ENCODE results near the gene PLIN4. TPM values are rescaled to one million over a fixed set of nuclear protein-coding genes. Genes with fewer than 3 reads are reported as not detected.

The PLIN4 gene
- total and polyA plus RNA-seq, 9 of the 15 experiments (the other 6 are each of a cell fraction or from before 2014, with no cell fraction given): 0.04 to 0.16 (median 0.07) TPM; not detected in 3

DNA sequence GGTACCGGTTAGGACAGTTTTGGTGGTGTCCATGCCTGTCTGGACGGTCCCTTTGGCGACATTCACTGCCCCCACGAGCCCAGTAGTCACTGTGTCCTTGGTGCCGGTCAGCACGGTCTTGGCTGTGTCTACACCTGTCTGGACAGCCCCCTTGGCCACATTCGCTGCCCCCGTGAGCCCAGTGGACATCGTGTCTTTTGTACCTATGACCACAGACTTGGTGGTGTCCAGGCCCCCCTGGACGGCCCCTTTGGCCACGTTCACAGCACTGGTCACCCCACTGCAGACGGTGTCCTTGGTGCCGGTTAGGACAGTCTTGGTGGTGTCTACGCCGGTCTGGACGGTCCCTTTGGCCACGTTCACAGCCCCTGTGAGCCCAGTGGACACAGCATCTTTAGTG is 6.2 kb downstream of the PLIN4 start:
- Histone ChIP-seq H2AFZ (ENCODE audit: low read depth, low read length) (no peak overlapping the region), H3K27ac (ENCODE audit: extremely low read depth, low read depth, low read length) (no peak overlapping the region), H3K9me1 (ENCODE audit: control insufficient read depth, insufficient read depth, low read length) (no peaks in the 10 kb centered on the region), H3K9ac (ENCODE audit: insufficient read depth in 1 of 2, low read depth in 2 of 2, low read length in 2 of 2) (peak overlapping the region in 1 of 2 experiments; percentile 64; a peak in 2 of 4 replicates), H3K36me3 (ENCODE audit: control insufficient read depth, insufficient read depth, low read length) (no peaks in the 10 kb centered on the region), H3K79me2 (ENCODE audit: control insufficient read depth, insufficient read depth, low read length) (no peaks in the 10 kb centered on the region), H3K4me1 (replicated peaks in 1 of 2; ENCODE audit: control insufficient read depth in 2 of 2, insufficient read depth in 2 of 2, low read length in 2 of 2) (peaks cover 0 to 34% of the 10 kb centered on the region in 2 experiments; a peak in 2 of 5 replicates), H3K9me3 (replicated peaks; ENCODE audit: control insufficient read depth, insufficient read depth, low read depth, low read length) (no peaks in the 10 kb centered on the region), H4K20me1 (replicated peaks; ENCODE audit: control insufficient read depth, insufficient read depth, low read length) (no peaks in the 10 kb centered on the region), H3K4me3 (no peak overlapping the region), H3K27me3 (ENCODE audit: control insufficient read depth in 2 of 2, insufficient read depth in 2 of 2, low read length in 2 of 2) (peaks cover 24 to 47% of the 10 kb centered on the region in 2 experiments; a peak in 4 of 5 replicates), H3K4me2 (ENCODE audit: insufficient read depth, low read length) (no peak overlapping the region)
- no TSS peak for BruUV-seq (replicated peaks)
- ATAC-seq (no peak), FAIRE-seq (peak; percentile 60), DNase-seq (ENCODE audit: extremely low read depth in 1 of 4, low spot score in 3 of 4) (no peak)
- ChIA-PET POLR2A (no interaction called here), CTCF (ENCODE audit: low intra/inter-chr PET ratio) (no interaction called here)
- in situ Hi-C loops (cut with MboI): no loop called here
- WGBS (ENCODE audit: insufficient coverage, low coverage, missing lambda C conversion rate): 7% methylated on average over 16 of the region's 17 CpGs
- intact Hi-C loops (cut with micrococcal nuclease): no loop called here
- TF ChIP-seq CTBP1 (IDR thresholded peaks at IDR 0.05; ENCODE audit: borderline replicate concordance): no peak
- TF ChIP-seq KLF6 (CRISPR knock-in tag; IDR thresholded peaks at IDR 0.05; ENCODE audit: borderline replicate concordance): no peak
- TF ChIP-seq ZNF253 (CRISPR knock-in tag; conservative IDR thresholded peaks at IDR 0.05): no peak
- TF ChIP-seq, protein P1, sequence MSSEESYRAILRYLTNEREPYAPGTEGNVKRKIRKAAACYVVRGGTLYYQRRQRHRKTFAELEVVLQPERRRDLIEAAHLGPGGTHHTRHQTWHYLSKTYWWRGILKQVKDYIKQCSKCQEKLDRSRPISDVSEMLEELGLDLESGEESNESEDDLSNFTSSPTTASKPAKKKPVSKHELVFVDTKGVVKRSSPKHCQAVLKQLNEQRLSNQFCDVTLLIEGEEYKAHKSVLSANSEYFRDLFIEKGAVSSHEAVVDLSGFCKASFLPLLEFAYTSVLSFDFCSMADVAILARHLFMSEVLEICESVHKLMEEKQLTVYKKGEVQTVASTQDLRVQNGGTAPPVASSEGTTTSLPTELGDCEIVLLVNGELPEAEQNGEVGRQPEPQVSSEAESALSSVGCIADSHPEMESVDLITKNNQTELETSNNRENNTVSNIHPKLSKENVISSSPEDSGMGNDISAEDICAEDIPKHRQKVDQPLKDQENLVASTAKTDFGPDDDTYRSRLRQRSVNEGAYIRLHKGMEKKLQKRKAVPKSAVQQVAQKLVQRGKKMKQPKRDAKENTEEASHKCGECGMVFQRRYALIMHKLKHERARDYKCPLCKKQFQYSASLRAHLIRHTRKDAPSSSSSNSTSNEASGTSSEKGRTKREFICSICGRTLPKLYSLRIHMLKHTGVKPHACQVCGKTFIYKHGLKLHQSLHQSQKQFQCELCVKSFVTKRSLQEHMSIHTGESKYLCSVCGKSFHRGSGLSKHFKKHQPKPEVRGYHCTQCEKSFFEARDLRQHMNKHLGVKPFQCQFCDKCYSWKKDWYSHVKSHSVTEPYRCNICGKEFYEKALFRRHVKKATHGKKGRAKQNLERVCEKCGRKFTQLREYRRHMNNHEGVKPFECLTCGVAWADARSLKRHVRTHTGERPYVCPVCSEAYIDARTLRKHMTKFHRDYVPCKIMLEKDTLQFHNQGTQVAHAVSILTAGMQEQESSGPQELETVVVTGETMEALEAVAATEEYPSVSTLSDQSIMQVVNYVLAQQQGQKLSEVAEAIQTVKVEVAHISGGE (CRISPR knock-in tag; IDR thresholded peaks at IDR 0.05): no peak
- no peak for TF ChIP-seq NCOA4 (IDR thresholded peaks at IDR 0.05; ENCODE audit: partially characterized antibody)
- TF ChIP-seq ZNF347 (CRISPR knock-in tag; IDR thresholded peaks at IDR 0.05; ENCODE audit: low read depth): no peak
- TF ChIP-seq ZNF311 (CRISPR knock-in tag; IDR thresholded peaks at IDR 0.05): no peak
- TF ChIP-seq, protein P2, sequence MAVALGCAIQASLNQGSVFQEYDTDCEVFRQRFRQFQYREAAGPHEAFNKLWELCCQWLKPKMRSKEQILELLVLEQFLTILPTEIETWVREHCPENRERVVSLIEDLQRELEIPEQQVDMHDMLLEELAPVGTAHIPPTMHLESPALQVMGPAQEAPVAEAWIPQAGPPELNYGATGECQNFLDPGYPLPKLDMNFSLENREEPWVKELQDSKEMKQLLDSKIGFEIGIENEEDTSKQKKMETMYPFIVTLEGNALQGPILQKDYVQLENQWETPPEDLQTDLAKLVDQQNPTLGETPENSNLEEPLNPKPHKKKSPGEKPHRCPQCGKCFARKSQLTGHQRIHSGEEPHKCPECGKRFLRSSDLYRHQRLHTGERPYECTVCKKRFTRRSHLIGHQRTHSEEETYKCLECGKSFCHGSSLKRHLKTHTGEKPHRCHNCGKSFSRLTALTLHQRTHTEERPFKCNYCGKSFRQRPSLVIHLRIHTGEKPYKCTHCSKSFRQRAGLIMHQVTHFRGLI (CRISPR knock-in tag; IDR thresholded peaks at IDR 0.05): no peak
- TF ChIP-seq, protein P3, sequence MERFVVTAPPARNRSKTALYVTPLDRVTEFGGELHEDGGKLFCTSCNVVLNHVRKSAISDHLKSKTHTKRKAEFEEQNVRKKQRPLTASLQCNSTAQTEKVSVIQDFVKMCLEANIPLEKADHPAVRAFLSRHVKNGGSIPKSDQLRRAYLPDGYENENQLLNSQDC (CRISPR knock-in tag; IDR thresholded peaks at IDR 0.05): no peak
- TF ChIP-seq BDP1 (IDR thresholded peaks at IDR 0.05; ENCODE audit: insufficient read depth, insufficient read length): no peak
- TF ChIP-seq NFIX (CRISPR knock-in tag; IDR thresholded peaks at IDR 0.05; ENCODE audit: low read depth): no peak
- no peak for TF ChIP-seq HMG20B (CRISPR knock-in tag; IDR thresholded peaks at IDR 0.05)
- TF ChIP-seq KAT7 (CRISPR knock-in tag; IDR thresholded peaks at IDR 0.05; ENCODE audit: borderline replicate concordance): no peak
- TF ChIP-seq PHB2 (IDR thresholded peaks at IDR 0.05; ENCODE audit: low read depth): no peak

Data from K562 (cell line).